SW480 (cell line): ENCODE measurements around the gene BPGM.

Experiments
- DNase-seq: peaks from one replicate; pipeline ENCODE4 v3.0.0-alpha.2; 2016; ENCODE audit warnings: low spot score

BPGM gene

GRCh38 chr7:134697205-134697886, 50.7 kb downstream of the BPGM start:
- no peak for DNase-seq

- no peak for DNase-seq
These were observed 51.8 kb downstream of the BPGM start for GRCh38 chr7:134698481-134698880.

DNA sequence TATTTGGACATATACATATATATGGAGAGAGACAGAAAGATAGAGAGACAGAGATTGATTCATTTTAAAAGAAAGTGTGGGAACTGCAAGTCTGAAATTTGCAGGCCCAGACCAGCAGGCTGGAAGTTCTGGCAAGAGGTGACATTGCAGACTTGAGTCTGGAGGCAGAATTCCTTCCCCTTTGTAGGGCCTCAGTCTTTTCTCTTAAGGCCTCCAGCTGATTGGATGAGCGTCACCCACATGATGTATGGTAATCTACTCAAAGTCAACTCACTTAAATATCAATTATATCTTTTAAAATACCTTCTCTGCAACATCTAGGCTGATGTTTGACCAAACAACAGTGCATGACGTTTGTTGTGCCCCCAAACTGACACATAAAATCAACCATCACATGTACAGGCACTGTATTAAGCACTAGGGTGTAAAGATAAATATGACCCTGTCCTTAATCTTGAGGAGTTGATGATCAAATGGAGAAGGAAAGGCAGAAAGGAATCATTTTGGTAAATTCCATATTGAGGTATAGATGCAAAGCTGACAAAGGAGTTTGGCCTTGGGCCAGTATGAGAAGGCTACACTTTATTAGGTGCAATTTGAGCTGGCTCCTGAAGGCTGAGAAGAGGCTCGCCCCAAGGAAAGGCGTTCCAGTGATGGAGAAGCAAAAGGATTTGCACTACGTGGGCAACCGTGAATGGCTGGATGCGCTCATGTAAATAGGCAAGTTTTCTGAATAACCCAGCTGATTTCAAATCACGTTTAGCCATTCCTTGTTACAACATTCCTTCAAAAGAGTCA, 52.6 kb downstream of the BPGM start:
- DNase-seq, result no peak

GRCh38 chr7:134699899-134700298, 53.2 kb downstream of the BPGM start:
- DNase-seq, result no peak

GRCh38 chr7:134701272-134701671, 54.6 kb downstream of the BPGM start:
- DNase-seq, result peak; percentile 21

- no peak for DNase-seq
These were observed 56.0 kb downstream of the BPGM start for GRCh38 chr7:134702366-134703240.

DNA sequence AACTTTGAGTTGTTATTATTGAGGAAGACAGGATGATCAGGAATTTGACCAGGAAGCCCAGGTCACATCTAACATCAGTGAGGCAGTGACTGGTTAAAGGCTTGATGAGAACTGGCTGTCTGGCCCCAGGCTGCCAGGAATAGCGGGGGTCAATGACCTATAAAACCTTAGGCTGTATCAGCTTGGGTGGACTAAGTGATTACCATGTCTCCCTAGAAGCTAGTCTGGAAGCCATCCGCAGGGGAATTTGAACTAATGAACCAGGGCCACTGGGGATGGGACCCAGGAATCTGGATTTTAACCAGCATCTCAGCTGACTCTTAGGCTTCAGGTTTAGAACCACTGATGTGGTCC, 56.6 kb downstream of the BPGM start:
- no peak for DNase-seq

- no peak for DNase-seq
These were observed 57.1 kb downstream of the BPGM start for GRCh38 chr7:134703782-134704181.

DNA sequence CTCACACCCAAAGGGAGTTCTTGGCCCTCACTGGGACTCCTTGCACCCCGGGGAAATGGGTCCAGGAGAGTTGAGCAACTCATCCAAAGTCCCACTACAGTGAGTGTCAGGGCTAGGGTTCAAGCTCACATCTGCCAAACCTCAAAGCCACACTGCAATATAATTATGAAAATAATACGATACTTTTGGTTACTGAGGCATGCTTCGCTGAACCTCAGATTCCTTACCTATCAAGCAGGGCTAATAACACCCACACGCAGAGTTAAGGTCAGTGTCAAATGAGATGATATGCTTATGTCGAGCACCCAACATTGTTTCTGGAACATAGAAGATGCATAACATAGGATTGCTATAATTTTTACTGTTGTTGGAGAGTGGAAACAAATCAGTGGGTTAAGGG, 58.2 kb downstream of the BPGM start:
- DNase-seq, result no peak

DNA sequence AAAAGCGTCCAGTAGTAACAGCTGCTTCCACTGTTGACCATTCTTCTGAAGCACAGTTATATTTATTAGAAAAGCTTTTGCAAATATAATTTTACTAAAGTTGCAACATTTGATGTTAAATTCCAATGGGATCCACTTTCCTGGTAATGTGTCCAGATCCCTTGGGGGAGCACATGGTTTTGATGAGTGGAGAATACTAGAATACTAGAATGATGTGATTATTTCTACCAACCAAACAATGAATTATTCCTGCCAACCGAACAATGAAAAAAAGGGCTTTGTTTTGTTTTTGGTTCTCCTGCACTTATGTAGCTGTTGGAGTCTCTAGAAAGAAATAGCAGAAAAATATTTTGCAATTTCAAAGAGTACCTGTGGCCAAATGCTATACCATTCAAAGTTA, 59.1 kb downstream of the BPGM start:
- DNase-seq, result no peak

DNA sequence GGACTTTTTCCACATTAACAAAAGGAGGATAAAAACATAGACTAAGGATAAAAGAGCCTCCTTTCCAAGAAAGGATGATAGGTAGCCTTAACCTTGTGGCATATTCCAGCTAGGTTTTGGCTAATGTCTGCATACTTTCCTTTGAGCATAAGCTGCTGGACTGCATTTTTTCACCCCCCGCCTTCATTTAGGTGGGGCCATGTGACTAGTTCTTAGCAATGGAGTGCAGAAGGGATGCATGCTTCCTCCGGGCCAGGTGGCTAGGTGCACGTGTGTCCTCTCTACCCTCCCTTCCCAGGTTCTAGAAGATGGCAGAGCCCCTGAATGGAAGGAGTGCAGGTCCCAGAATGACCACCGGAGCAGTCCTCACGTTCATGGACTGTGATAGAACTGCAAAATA, 59.8 kb downstream of the BPGM start:
- no peak for DNase-seq

DNA sequence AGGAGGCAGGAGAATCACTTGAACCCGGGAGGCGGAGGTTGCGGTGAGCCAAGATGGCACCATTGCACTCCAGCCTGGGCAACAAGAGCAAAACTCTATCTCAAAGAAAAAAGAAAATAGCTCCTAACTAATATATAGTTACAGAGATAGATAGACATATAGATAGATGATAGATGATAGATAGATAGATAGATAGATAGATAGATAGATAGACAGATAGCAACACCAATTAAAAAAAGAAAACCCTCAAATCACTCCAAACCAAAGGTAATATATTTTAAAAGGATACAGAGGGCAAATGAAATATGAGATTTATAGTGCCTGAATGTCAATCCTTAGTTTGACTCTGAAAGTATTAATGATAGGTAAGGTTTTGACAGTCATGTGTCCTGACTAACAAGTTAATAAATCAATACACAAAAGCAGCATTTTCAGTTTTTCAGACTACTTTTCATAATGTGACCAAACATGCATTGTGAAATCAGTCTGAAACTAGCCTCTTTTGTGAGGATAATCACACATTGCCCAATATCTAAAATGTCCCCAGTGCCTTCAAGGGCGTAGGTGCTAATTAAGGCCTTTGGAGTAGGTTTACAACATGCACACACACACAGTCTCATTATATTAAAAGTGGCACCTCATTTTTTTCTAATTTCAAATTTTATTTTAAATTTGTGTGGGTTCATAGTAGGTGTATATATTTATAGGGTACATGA, 61.2 kb downstream of the BPGM start:
- DNase-seq, result no peak

DNA sequence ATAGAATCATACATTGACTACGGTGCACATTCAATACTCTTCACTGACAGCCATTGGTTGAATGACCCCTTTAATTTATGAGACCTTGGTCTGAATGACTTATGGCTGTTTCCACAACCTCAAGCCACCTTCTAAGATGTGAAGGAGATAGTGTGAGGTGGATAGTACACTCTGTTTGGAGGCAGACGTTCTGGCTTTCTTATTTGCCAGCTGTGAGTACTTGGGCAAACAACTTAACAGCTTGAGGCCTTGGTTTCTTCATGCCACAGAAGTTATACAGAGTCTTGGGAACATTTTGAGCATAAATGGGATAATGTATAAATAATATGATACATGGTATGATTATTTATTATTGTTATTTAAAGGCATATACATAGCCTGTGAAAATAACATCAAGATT, 62.0 kb downstream of the BPGM start:
- DNase-seq, result no peak

DNA sequence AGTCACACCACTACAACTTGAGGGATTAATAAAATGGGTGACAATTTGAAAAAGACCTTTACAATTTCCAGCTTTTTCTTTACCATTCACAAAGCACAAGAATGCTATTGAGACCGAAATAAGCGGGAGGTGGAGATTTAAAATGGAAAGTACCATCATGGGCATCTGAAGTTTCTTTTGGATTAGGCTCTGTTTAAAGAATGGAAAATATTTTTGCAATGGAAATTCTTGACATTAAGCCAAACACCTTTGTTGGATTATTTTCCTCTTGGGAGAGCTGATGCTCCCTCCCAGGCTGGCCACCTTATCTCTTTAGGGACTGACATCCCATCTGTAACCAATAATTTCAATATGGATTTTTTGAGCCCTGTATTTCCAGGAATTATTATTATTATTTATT, 62.5 kb downstream of the BPGM start:
- no peak for DNase-seq

GRCh38 chr7:134710511-134710853, 63.8 kb downstream of the BPGM start:
- DNase-seq, result no peak

DNA sequence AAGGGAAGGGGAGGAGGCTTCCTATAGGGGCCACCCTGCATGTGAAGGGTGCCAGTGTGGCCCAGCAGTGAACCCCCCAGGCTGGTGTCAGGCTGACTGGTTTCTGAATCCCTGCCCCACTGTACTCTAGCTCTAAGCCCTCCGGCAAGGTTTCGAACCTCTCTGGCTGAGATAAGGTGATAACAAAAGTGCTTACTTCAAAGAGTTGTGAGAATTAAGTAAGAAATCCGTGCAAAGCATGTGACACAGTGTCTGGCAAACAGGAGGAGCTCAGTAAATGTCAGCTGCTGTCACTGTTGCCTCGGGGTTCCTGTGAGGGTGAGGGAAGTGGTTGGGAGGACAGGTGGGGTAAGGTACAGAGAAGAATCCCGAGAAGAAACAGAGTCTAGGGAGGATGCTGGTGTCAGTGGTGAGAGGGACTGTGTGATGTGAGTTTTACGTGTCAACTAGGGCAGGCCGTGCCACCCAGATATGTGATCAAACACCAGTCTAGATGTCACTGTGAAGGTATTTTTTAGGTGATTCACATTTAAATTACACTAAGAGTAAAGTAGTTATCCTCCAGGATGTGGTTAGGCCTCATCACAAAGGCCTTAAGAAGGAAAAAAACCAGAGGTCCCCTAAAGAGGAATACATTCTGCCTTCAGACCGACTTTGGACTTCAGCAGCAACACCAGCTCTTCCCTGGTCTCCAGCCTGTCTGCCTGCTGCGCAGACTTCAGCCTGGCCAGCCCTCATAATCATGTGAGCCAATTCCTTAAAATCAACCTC, 64.4 kb downstream of the BPGM start:
- peak; percentile 13 for DNase-seq

- peak; percentile 12 for DNase-seq
These were observed 65.5 kb downstream of the BPGM start for GRCh38 chr7:134712196-134712595.

- no peak for DNase-seq
These were observed 68.0 kb downstream of the BPGM start for GRCh38 chr7:134714470-134715205.

GRCh38 chr7:134718211-134718875, 71.7 kb downstream of the BPGM start:
- no peak for DNase-seq
